OCI-LY3 (cell line): Measurements from ENCODE around the gene PHTF2.

ENCODE experiments used
- EZH2phosphoT487 ChIP-seq: fragments of 200-600 bp; shearing (Covaris generic); IDR thresholded peaks from 2 replicates; pipeline ENCODE4 v1.6.1; 2018; ENCODE audit warnings: antibody characterized with exemption, mixed run types, low read depth
- TF ChIP-seq, protein P1 (sequence below): fragments of 200-600, 300-600 bp; sonication (generic); IDR thresholded peaks from 2 replicates; pipeline ENCODE4 v1.5.1; 2014; ENCODE audit warnings: antibody characterized with exemption, low read length, low read depth

DNA sequence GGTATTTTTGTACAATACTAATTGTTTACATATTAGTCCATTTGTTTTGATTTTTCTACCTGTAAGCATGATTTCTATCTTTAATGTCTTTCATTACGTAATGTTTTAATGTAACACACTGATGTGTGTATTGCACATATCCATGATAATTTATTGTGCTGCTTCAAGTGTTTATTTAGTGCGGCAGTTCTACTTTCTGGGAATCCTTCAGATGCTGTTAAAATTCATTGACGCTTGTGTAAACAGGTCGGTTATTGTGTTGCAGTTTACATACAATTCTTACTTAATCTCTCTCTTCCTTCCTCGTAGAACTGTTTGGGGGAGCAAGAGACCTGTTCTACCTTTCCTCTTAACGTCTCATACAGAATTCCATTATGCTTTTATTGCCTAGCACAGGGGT lies 7.2 kb upstream of the PHTF2 start:
- TF ChIP-seq, protein P1, sequence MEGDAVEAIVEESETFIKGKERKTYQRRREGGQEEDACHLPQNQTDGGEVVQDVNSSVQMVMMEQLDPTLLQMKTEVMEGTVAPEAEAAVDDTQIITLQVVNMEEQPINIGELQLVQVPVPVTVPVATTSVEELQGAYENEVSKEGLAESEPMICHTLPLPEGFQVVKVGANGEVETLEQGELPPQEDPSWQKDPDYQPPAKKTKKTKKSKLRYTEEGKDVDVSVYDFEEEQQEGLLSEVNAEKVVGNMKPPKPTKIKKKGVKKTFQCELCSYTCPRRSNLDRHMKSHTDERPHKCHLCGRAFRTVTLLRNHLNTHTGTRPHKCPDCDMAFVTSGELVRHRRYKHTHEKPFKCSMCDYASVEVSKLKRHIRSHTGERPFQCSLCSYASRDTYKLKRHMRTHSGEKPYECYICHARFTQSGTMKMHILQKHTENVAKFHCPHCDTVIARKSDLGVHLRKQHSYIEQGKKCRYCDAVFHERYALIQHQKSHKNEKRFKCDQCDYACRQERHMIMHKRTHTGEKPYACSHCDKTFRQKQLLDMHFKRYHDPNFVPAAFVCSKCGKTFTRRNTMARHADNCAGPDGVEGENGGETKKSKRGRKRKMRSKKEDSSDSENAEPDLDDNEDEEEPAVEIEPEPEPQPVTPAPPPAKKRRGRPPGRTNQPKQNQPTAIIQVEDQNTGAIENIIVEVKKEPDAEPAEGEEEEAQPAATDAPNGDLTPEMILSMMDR, result no peak
- TF ChIP-seq EZH2phosphoT487, result no peak
